Fibroblast of peridontal ligament (primary cell): ENCODE results near the gene STK32B.
A peak's percentile ranks its signal among the peaks of the same experiment; 100 is the strongest.

Source experiments
- DNase-seq: peaks from one replicate; pipeline ENCODE4 v3.0.0-alpha.2; 2010; ENCODE audit errors: extremely low read depth

Gene STK32B

GRCh38 chr4:5067908-5068307, 16.6 kb downstream of the STK32B start:
- no peak for DNase-seq

- DNase-seq: no peak
These were observed 18.6 kb downstream of the STK32B start for GRCh38 chr4:5069901-5070300.

GRCh38 chr4:5072948-5073347, 21.7 kb downstream of the STK32B start:
- no peak for DNase-seq

GRCh38 chr4:5078009-5078408, 26.7 kb downstream of the STK32B start:
- DNase-seq: no peak

- peak; percentile 8 for DNase-seq
These were observed 28.3 kb downstream of the STK32B start for GRCh38 chr4:5079581-5079980.

GRCh38 chr4:5081441-5081999, 30.2 kb downstream of the STK32B start:
- no peak for DNase-seq

- no peak for DNase-seq
These were observed 31.1 kb downstream of the STK32B start for GRCh38 chr4:5082376-5082775.

- DNase-seq: peak; percentile 11
These were observed 33.7 kb downstream of the STK32B start for GRCh38 chr4:5084911-5085475.

GRCh38 chr4:5086535-5086934, 35.3 kb downstream of the STK32B start:
- DNase-seq: no peak

- DNase-seq: no peak
These were observed 45.0 kb downstream of the STK32B start for GRCh38 chr4:5096261-5096660.

GRCh38 chr4:5098176-5098575, 46.9 kb downstream of the STK32B start:
- peak; percentile 3 for DNase-seq

GRCh38 chr4:5100336-5100735, 49.1 kb downstream of the STK32B start:
- no peak for DNase-seq

- no peak for DNase-seq
These were observed 49.7 kb downstream of the STK32B start for GRCh38 chr4:5100986-5101385.

GRCh38 chr4:5101571-5101970, 50.3 kb downstream of the STK32B start:
- DNase-seq: peak; percentile 13

GRCh38 chr4:5110901-5111300, 59.6 kb downstream of the STK32B start:
- peak; percentile 50 for DNase-seq

- no peak for DNase-seq
These were observed 61.2 kb downstream of the STK32B start for GRCh38 chr4:5112333-5113095.

- DNase-seq: peak; percentile 8
These were observed 63.7 kb downstream of the STK32B start for GRCh38 chr4:5114950-5115349.

- no peak for DNase-seq
These were observed 67.0 kb downstream of the STK32B start for GRCh38 chr4:5118091-5118786.

GRCh38 chr4:5118994-5119835, 67.9 kb downstream of the STK32B start:
- DNase-seq: no peak

GRCh38 chr4:5120067-5120466, 68.8 kb downstream of the STK32B start:
- no peak for DNase-seq

- DNase-seq: no peak
These were observed 69.2 kb downstream of the STK32B start for GRCh38 chr4:5120468-5120867.

- DNase-seq: no peak
These were observed 70.8 kb downstream of the STK32B start for GRCh38 chr4:5122114-5122513.
